OCI-LY1 (cell line): Measurements from ENCODE around the gene SHTN1.

Experiments
- CTCF ChIP-seq: fragments of 200-600 bp; sonication (generic), shearing (Covaris generic); IDR thresholded peaks from 2 replicates; pipeline ENCODE4 v1.5.1; 2017; ENCODE audit warnings: mild to moderate bottlenecking, antibody characterized with exemption, low read length, moderate library complexity, mixed read lengths
- EZH2 ChIP-seq: fragments of 200-600 bp; sonication (generic), shearing (Covaris generic); IDR thresholded peaks from 2 replicates; pipeline ENCODE4 v1.8.0; 2017; ENCODE audit warnings: borderline replicate concordance, mixed run types, mild to moderate bottlenecking, antibody characterized with exemption, low read length, moderate library complexity, mixed read lengths

GRCh38 chr10:116868722-116869121, 136.3 kb downstream of the SHTN1 start:
- TF ChIP-seq CTCF (no peak), EZH2 (no peak)
